Measurements from ENCODE around the gene CHD2. TPM values are rescaled to one million over a fixed set of nuclear protein-coding genes. Genes with fewer than 3 reads are reported as not detected.

The CHD2 gene
- total RNA-seq, 1 donor from 2014 or later = 63.8 TPM

- no peak for DNase-seq (ENCODE audit: low read depth, low spot score)
Measured at GRCh38 chr15:92959219-92959618, 59.1 kb downstream of the CHD2 start.

- DNase-seq (ENCODE audit: low read depth, low spot score) = no peak
Measured at GRCh38 chr15:92960996-92961681, 61.0 kb downstream of the CHD2 start.

- no peak for DNase-seq (ENCODE audit: low read depth, low spot score)
Measured at GRCh38 chr15:92962914-92963313, 62.8 kb downstream of the CHD2 start.

- no peak for DNase-seq (ENCODE audit: low read depth, low spot score)
Measured at GRCh38 chr15:92963794-92964193, 63.7 kb downstream of the CHD2 start.

- DNase-seq (ENCODE audit: low read depth, low spot score) = no peak
Measured at GRCh38 chr15:92968926-92969651, 69.0 kb downstream of the CHD2 start.

- no peak for DNase-seq (ENCODE audit: low read depth, low spot score)
Measured at GRCh38 chr15:92970656-92971055, 70.5 kb downstream of the CHD2 start.

GRCh38 chr15:92971081-92971480, 71.0 kb downstream of the CHD2 start:
- DNase-seq (ENCODE audit: low read depth, low spot score) = no peak

GRCh38 chr15:92971713-92972112, 71.6 kb downstream of the CHD2 start:
- DNase-seq (ENCODE audit: low read depth, low spot score) = no peak

- no peak for DNase-seq (ENCODE audit: low read depth, low spot score)
Measured at GRCh38 chr15:92974183-92974915, 74.2 kb downstream of the CHD2 start.

GRCh38 chr15:92979011-92979701, 79.0 kb downstream of the CHD2 start:
- DNase-seq (ENCODE audit: low read depth, low spot score) = no peak

GRCh38 chr15:92981333-92981732, 81.2 kb downstream of the CHD2 start:
- DNase-seq (ENCODE audit: low read depth, low spot score) = no peak

GRCh38 chr15:92984161-92984560, 84.0 kb downstream of the CHD2 start:
- DNase-seq (ENCODE audit: low read depth, low spot score) = no peak

- DNase-seq (ENCODE audit: low read depth, low spot score) = no peak
Measured at GRCh38 chr15:92989470-92989869, 89.3 kb downstream of the CHD2 start.

- DNase-seq (ENCODE audit: low read depth, low spot score) = no peak
Measured at GRCh38 chr15:92990031-92990430, 89.9 kb downstream of the CHD2 start.

GRCh38 chr15:92992720-92993119, 92.6 kb downstream of the CHD2 start:
- DNase-seq (ENCODE audit: low read depth, low spot score) = no peak

- DNase-seq (ENCODE audit: low read depth, low spot score) = no peak
Measured at GRCh38 chr15:92997821-92998220, 97.7 kb downstream of the CHD2 start.

- DNase-seq (ENCODE audit: low read depth, low spot score) = no peak
Measured at GRCh38 chr15:93001156-93001555, 101.0 kb downstream of the CHD2 start.

- DNase-seq (ENCODE audit: low read depth, low spot score) = no peak
Measured at GRCh38 chr15:93001881-93002280, 101.8 kb downstream of the CHD2 start.

GRCh38 chr15:93005133-93005532, 105.0 kb downstream of the CHD2 start:
- DNase-seq (ENCODE audit: low read depth, low spot score) = no peak

- DNase-seq (ENCODE audit: low read depth, low spot score) = no peak
Measured at GRCh38 chr15:93007994-93008393, 107.9 kb downstream of the CHD2 start.

GRCh38 chr15:93012786-93013185, 112.7 kb downstream of the CHD2 start:
- no peak for DNase-seq (ENCODE audit: low read depth, low spot score)

- no peak for DNase-seq (ENCODE audit: low read depth, low spot score)
Measured at GRCh38 chr15:93017526-93017925, 117.4 kb downstream of the CHD2 start.

All from pulmonary artery endothelial cell (primary cell).